NT2/D1 (cell line): ENCODE data around the gene CYP27A1.

ENCODE experiments used
- DNase-seq: peaks from one replicate; pipeline ENCODE4 v3.0.0-alpha.2; 2011; ENCODE audit warnings: low read depth, low spot score
- H3K27me3 ChIP-seq: 2 replicates; pipeline ENCODE4 v1.6.0; 2011; ENCODE audit warnings: mild to moderate bottlenecking; ENCODE audit not compliant: insufficient read length, insufficient read depth
- H3K36me3 ChIP-seq: 2 replicates; pipeline ENCODE4 v1.6.1; 2011; ENCODE audit warnings: mild to moderate bottlenecking, low read length, mixed read lengths; ENCODE audit not compliant: insufficient read depth, insufficient read length
- H3K4me1 ChIP-seq: 2 replicates; pipeline ENCODE4 v1.5.1; 2011; ENCODE audit not compliant: insufficient read depth, insufficient read length
- H3K4me3 ChIP-seq: 2 replicates; pipeline ENCODE4 v1.5.1; 2011; ENCODE audit warnings: low read depth; ENCODE audit not compliant: insufficient read length
- H3K9ac ChIP-seq: 2 replicates; pipeline ENCODE4 v1.6.0; 2011; ENCODE audit warnings: low read depth; ENCODE audit not compliant: insufficient read length
- H3K9me3 ChIP-seq: 2 replicates; pipeline ENCODE4 v1.5.1; 2011; ENCODE audit warnings: mild to moderate bottlenecking, low read length; ENCODE audit not compliant: insufficient read depth
- SUZ12 ChIP-seq: IDR thresholded peaks from 2 replicates; pipeline ENCODE4 v1.6.1; 2011; ENCODE audit not compliant: insufficient read length, insufficient read depth; ENCODE audit errors: extremely low read depth
- YY1 ChIP-seq: IDR thresholded peaks from 2 replicates; pipeline ENCODE4 v1.6.1; 2011; ENCODE audit not compliant: insufficient read length, insufficient read depth
- ZNF274 ChIP-seq: IDR thresholded peaks from 2 replicates; pipeline ENCODE4 v1.6.1; 2011; ENCODE audit warnings: mild to moderate bottlenecking, low read depth, low read length

CYP27A1 gene

DNA sequence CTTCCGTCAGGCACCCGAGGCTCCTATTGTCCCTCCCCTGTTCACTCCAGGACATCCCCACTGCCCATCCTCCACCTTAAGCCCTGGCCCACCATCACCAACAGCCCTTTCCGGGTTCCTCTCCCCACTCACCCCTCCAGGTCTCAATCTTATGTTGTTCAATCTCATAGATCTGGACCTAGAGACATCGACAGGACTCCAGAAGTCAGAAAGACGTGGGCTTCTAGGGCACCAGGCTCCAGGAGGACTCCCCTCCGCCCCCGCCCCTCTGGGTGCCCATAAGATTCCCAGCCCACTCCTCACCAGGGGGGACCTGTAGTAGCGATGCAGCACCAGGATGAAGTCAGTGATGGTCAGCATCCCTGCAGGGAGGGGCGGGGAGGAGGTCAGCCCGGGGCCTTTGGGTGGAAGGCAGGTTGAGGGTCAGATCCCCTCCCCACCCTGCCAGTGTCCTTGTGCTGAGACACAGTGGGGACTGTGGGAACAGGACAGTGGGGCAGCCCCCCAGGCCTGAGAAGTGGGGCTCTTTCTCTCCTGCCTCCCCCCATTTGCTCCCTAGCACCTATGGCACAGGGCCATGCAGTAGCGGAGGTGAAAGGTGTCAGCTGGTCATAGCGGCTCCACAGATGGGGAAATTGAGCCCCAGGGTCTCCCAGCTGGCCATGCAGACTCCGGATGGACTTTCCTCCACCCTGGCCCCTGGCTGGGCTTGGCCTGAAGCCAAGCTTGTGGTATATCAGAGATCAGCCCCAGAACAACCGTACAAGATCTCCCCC, 45.9 kb downstream of the CYP27A1 start:
- Histone ChIP-seq H3K9me3 (no peaks in the 10 kb centered on the region), H3K4me1 (peaks cover 3% of the 10 kb centered on the region), H3K27me3 (peaks cover 4% of the 10 kb centered on the region), H3K9ac (no peak overlapping the region), H3K4me3 (no peak overlapping the region), H3K36me3 (no peaks in the 10 kb centered on the region)
- TF ChIP-seq YY1 (no peak), ZNF274 (no peak), SUZ12 (no peak)
- no peak for DNase-seq

- no peak overlapping the region for H3K4me3 ChIP-seq
- H3K9me3 ChIP-seq, result no peaks in the 10 kb centered on the region
- H3K9ac ChIP-seq, result no peak overlapping the region
- peaks cover 3% of the 10 kb centered on the region for H3K4me1 ChIP-seq
- peaks cover 4% of the 10 kb centered on the region for H3K27me3 ChIP-seq
- no peaks in the 10 kb centered on the region for H3K36me3 ChIP-seq
- no peak for TF ChIP-seq ZNF274
- TF ChIP-seq YY1, result no peak
- TF ChIP-seq SUZ12, result no peak
- no peak for DNase-seq
Observed at GRCh38 chr2:218828477-218828778, 46.5 kb downstream of the CYP27A1 start.

GRCh38 chr2:218829868-218830451, 48.0 kb downstream of the CYP27A1 start:
- H3K9me3 ChIP-seq, result no peaks in the 10 kb centered on the region
- no peak overlapping the region for H3K4me3 ChIP-seq
- peaks cover 3% of the 10 kb centered on the region for H3K4me1 ChIP-seq
- TF ChIP-seq ZNF274 (no peak), SUZ12 (no peak), YY1 (no peak)
- no peak for DNase-seq
- H3K9ac ChIP-seq, result no peak overlapping the region
- H3K36me3 ChIP-seq, result no peaks in the 10 kb centered on the region
- peaks cover 4% of the 10 kb centered on the region for H3K27me3 ChIP-seq

DNA sequence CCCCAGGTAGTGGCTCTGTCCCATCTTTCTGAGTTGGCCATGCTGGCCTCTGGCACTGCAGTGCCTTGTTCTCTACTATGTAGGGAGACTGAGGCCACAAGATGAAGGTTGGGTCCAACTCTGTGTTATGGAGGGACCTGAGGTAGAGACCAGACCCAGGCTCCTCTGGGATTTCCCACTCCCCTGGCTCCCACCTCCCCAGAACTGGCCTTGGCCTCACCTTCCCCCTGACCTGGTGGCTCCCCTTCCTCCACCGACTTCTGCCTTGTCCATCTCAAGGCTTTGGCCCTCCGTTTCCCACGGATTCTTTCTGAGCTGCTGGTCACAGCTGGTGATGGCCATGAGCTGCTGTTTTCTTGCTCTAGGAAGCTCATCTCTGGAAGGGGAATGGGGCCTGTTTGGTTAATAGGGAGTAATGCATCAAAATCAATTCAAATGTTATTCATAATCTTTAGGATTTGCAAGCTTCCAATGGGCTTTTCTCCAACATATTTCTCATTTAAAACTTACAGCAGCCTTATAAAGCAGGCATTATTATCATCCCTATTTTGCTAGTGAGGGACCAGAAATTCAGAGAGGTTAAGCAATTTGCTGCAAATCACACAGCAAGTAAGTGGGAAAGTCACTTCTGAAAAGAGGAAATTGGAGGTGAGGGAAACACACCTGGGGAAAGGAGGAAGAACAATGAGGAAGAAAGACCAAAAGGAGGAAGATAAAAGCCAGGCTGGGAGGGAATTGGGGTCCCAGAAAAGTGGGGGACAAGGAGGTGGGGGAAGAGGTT, 48.8 kb downstream of the CYP27A1 start:
- H3K9ac ChIP-seq, result no peak overlapping the region
- peaks cover 3% of the 10 kb centered on the region for H3K4me1 ChIP-seq
- H3K36me3 ChIP-seq, result no peaks in the 10 kb centered on the region
- H3K27me3 ChIP-seq, result peaks cover 4% of the 10 kb centered on the region
- H3K4me3 ChIP-seq, result no peak overlapping the region
- no peak for TF ChIP-seq SUZ12
- no peak for TF ChIP-seq YY1
- TF ChIP-seq ZNF274, result no peak
- no peak for DNase-seq
- H3K9me3 ChIP-seq, result no peaks in the 10 kb centered on the region

GRCh38 chr2:218831378-218831990, 49.5 kb downstream of the CYP27A1 start, which contains the start of gene PRKAG3:
PRKAG3 (minus strand) TSS chr2:218831803.
- H3K4me3 ChIP-seq, result no peak within 1 kb of the TSS
- no peaks in the 10 kb centered on the region for H3K36me3 ChIP-seq
- no peak within 1 kb of the TSS for H3K9ac ChIP-seq
- TF ChIP-seq SUZ12, result no peak
- H3K9me3 ChIP-seq, result no peaks in the 10 kb centered on the region
- H3K4me1 ChIP-seq, result peaks cover 3% of the 10 kb centered on the region
- no peak for DNase-seq
- H3K27me3 ChIP-seq, result peaks cover 4% of the 10 kb centered on the region

GRCh38 chr2:218832081-218832480, 50.1 kb downstream of the CYP27A1 start:
- no peak for DNase-seq
- no peaks in the 10 kb centered on the region for H3K36me3 ChIP-seq
- H3K4me3 ChIP-seq, result no peak overlapping the region
- H3K9me3 ChIP-seq, result no peaks in the 10 kb centered on the region
- H3K27me3 ChIP-seq, result peaks cover 4% of the 10 kb centered on the region
- no peak for TF ChIP-seq ZNF274
- H3K4me1 ChIP-seq, result peaks cover 3% of the 10 kb centered on the region
- no peak overlapping the region for H3K9ac ChIP-seq

DNA sequence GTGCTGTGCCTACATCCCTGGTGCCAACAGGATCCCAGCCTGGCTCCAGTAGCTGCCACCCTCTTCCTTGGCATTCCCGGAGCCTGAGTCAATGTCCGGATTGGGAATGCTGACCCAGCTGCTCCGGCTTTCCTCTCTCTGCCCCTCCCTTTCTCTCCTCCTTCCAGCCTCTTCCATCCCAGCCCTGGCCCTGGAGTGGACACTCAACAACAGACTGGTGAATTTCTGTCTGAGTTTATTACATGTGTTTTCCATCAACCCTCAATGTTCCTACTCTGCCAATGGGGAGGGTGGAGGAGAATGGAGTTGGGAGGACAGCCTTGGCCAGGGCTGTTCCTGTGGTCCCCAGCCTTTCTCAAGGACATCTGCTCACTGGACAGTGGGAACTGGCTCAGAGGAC, 50.6 kb downstream of the CYP27A1 start:
- Histone ChIP-seq H3K27me3 (peaks cover 4% of the 10 kb centered on the region), H3K36me3 (no peaks in the 10 kb centered on the region), H3K4me1 (peaks cover 3% of the 10 kb centered on the region), H3K9me3 (peaks cover 3% of the 10 kb centered on the region; the same call in 1 of the 2 replicates), H3K4me3 (no peak overlapping the region), H3K9ac (no peak overlapping the region)
- TF ChIP-seq SUZ12 (no peak), YY1 (no peak), ZNF274 (no peak)
- DNase-seq, result no peak
